Dermis blood vessel endothelial cell (primary cell): ENCODE results near the gene CCDC74A. TPM values are rescaled to one million over a fixed set of nuclear protein-coding genes. Genes with fewer than 3 reads are reported as not detected.
"Not testable (repeated sequence)": the region's sequence is repeated elsewhere in the genome, so short reads cannot be mapped to it uniquely, and the experiment has no call there.

Experiments used
- DNase-seq: peaks from one replicate; pipeline ENCODE4 v3.0.0; 2010
- total RNA-seq: library from RNA; depleted of rRNA; stranded (reverse); fragments of >200 nt; gene quantifications from 2 replicates; pipeline ENCODE4 v1.2.3, GENCODE V29; 2014

Gene CCDC74A
- total RNA-seq, 1 donor from 2014 or later: 2.2 TPM

DNA sequence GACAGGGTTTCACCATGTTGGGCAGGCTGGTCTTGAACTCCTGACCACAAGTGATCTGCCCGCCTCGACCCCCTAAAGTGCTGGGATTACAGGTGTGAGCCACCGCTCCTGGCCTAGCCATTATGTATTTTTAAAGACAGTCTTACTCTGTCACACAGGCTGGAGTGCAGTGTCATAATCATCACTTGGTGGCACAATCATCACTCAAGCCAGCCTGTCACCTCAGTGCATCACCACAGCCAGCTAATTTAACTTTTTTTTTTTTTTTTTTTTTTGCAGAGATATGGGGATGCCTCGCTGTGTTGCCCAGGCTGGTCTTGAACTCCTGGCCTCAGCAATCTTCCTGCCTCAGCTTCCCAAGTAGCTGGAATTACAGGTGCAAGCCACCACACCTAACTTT lies 24.1 kb upstream of the CCDC74A start:
- DNase-seq: not testable (repeated sequence)

- not testable (repeated sequence) for DNase-seq
These were observed 23.5 kb upstream of the CCDC74A start for GRCh38 chr2:131504082-131504750.

DNA sequence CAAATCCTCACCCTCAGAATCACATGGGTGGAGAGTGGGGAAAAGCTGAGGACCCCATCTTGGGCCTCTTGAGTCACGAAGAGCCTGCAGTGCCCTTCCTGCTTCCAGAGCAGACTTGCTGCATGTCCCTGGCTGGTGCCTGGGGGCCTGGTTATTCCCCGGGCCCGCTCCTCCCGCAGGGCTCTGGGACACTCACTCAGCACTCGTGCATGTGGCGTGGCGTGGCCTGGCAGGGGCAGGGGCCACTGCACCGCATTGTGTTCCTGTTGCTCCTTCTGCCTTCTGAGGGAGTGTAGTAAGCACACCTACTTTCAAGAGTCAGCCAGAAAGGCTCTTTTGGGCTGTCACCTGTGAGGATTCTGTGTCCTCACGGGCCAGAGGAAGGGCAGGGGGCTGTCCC lies 18.1 kb upstream of the CCDC74A start:
- no peak for DNase-seq

GRCh38 chr2:131511291-131511968 lies 16.3 kb upstream of the CCDC74A start:
- DNase-seq: not testable (repeated sequence)

DNA sequence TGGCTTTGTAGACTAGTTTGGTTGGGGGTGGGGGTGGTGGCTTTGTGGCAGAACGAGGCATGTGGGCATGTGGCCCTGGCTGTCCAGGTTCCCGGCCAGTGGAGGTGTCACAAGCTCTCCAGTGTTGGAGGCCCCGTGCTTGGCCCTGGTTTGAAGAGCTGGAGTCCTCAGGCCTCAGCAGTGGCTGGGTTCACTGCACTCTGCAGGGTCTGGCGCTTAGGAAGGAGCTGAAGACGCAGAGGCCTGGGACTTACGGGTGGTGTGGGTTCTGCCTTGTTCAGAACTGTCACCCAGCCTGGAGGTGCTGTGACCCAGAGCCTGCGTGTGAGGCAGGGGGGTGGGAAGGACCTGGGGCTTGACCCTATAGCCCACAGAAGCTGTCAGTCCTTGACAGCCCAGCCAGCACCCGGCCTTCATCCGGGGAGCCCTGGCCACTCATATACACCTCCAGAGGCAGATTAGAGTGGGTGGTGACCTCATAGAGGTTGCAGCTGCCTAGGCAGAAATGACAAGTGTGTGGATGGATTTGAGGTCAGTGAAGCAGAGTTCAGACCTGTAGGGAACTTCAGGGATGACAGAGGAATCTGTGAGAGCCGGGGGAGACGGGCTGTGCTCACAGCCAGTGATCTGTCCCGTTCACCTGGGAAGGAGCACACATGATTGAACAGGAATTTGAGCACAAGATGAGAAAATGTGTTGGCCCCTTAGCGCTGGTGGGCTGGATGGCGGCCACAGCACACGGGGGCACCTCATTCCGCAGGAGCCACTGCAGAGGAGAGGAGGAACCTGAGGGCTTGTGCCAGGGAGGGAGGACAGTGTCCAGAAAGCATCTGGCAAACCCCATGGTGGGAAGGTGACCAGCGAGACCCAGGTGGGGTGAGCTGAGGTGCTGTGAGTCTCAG lies 15.5 kb upstream of the CCDC74A start:
- not testable (repeated sequence) for DNase-seq

- not testable (repeated sequence) for DNase-seq
These were observed 13.1 kb upstream of the CCDC74A start for GRCh38 chr2:131514408-131515166.

DNA sequence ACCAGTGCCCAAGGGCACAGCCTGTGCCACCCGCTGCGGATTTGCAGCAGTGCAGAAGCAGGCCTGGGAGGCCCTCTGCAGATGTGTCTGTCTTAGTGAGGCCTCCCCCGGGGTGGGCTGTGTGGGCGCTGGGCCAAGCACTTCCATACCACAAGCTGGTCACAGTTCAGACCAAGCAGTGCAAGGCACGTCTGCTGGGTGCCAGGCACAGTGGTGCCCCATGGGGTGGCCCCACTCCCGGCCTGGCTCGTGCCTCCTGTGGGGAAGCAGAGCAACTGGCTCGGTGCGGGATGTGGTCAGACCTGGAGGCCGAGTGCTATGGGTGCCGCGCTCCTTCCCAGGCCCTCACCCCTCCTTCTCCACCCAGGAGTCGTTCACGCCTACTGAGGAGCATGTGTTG lies 12.5 kb upstream of the CCDC74A start:
- not testable (repeated sequence) for DNase-seq

DNA sequence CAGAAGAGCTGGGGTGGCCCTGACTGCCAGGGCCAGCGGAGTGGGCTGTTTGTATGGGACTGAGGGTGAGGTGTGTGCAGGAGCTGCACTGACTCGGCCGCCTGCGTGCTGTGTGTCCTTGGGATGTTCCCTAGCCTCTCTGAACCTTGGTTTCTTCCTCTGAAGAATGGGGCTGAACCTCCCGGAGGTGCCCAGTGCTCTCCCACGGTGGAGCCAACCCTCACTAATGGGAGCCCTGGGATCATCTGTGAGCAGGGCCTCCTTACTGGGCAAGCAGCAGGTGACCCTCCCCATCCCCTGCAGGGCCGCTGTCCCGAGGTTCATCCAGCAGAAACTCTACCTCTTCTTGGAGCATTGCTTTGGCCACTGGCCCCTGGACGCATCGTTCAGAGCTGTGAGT lies 11.7 kb upstream of the CCDC74A start:
- no peak for DNase-seq

GRCh38 chr2:131516621-131517020 lies 11.1 kb upstream of the CCDC74A start:
- peak; percentile 31 for DNase-seq

DNA sequence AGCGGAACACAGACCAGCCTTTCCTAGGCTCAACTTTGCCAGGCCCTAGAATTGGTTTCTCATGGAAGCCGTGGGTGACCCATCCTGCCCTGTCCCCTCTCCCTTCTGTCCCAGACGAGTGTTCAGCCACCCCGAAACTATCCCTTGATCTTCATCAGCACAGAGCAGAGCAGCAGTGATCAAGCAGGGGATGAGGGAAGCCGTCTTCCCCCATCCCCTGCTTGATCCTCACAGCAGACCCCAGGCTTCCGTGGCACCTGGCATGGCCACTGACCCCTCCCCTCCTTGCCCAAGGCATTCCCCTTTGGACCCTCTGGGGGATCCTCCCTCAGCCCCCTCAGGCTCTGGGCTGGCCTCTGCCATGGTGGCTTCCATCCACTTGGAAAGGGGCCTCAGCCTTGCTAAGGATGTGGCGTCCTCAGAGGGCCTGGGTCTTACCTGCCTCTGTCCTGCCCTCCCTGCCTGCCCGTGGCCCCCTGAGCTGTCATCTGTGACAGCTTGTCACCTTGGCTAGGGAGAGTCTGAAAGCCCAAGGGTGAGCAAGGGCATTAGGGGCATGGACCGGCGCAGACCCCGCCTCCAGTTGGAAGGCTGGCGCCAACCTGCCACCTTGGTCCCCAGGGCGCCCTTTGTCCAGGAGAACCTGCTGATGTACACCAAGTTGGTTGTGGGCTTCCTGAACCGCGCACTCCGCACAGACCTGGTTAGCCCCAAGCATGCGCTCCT lies 10.4 kb upstream of the CCDC74A start:
- DNase-seq: no peak

DNA sequence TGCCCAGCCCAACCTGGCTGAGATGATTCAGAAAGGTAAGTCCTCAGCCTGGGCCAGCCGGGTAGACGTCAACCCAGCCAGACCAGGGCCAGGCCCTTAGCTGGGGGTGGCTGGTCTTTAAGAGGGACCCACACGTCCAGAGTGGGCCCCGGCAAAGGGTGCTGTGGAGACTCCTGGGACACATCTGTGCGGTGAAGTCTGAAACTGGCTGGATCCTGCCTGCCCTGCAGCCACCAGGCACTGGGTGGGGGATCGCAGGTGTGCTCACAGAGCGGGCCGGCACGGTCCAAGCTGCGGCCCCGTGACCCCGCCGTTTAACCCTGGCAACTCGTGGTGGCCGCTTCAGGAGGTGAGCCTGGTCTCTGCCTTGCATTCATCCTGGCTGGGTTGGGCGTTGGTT lies 9.8 kb upstream of the CCDC74A start:
- DNase-seq: not testable (repeated sequence)

DNA sequence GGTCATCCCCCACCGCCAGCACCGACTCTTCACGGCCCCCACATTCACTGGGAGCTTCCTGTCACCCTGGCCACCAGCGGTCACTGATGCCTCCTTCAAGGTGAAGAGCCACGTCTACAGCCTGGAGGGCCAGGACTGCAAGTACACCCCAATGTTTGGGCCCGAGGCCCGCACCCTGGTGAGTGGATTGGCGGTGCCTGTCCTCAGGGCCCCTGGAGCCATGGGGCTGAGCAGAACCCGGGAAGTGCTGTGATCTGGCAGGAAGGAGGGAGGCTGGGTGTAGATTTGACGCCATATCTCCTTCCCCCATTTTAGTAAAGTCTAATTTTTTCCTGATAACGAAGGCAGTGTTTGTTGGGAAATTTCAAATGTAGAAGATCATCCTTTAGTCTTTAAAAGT lies 9.2 kb upstream of the CCDC74A start:
- DNase-seq: not testable (repeated sequence)

GRCh38 chr2:131519466-131519865 lies 8.2 kb upstream of the CCDC74A start:
- no peak for DNase-seq

DNA sequence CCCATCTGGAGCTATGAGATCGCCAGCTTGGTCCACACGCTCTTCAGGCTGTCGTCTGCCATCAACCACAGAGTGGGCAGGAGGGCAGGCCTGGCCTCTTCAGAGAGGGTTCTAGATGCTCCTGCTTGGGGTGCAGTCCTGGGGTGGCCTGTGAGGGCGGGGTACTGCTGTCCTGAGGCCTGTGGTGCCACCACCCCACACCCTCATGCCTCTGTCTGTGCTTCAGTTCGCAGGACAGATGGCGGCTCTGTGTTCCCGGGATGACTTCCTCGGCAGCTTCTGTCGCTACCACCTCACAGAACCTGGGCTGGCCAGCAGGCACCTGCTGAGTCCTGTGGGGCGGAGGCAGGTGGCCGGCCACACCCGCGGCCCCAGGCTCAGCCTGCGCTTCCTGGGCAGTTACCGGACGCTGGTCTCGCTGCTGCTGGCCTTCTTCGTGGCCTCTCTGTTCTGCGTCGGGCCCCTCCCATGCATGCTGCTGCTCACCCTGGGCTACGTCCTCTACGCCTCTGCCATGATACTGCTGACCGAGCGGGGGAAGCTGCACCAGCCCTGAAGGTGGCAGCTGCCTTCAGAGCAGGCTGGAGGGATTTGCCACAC lies 7.7 kb upstream of the CCDC74A start:
- DNase-seq: not testable (repeated sequence)

GRCh38 chr2:131520526-131520925 lies 7.2 kb upstream of the CCDC74A start:
- DNase-seq: no peak

DNA sequence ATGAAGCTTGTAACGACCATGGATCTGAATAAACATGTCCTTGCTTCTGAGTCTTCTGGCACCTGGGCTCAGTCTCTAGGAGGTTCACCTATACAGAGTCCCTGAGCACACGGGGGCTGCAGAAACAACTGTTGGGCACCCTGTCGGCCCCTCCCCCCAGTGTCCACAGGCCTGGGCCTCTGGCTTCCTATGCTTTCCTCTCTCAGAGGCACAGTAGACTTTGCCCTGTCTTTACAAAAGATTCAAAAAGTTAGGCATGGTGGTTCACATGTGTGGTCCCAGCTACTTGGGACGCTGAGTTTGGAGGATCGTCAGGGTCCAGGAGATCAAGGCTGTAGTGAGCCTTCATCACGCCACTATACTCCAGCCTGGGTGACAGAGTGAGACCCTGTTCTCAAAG lies 6.2 kb upstream of the CCDC74A start:
- DNase-seq: not testable (repeated sequence)

DNA sequence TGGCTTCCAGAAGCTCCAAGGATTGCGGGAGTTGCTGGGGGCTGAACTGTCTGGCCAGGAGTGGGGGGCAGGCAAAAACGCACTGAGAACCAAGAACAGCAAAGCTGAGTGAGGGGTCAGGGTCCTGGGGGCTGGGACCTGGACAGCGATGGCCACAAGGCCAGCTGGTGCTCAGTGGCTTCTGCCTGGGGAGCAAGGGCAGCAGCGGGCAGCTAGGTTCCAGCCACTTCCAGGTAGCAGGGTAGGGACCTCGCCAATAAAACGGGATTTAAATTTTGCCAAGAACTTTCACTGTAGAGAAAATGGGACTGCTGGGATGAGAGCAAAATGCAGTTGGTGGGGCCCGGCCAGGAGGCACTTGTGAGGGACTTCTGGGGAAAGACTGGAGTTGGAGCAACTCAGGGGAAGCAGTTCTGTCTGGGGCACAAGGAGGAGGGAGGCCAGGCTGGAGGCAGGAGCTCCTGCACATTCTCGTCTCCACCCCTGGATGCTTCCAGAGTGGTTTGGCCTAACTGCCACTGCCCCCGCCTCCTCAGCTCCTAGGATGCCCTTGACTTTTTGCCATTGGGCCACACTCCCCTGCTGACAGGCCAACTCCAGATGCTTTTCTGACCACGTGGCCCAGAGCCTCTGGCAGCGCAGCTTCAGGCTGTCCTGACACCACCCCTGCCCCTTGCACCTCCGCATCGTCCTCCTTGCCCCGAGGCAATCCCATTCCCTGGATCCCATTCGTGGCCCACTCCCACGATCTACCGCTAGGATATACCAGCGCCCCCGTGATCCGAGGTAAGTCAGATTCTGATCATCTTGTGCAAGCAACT lies 5.5 kb upstream of the CCDC74A start:
- no peak for DNase-seq

- not testable (repeated sequence) for DNase-seq
These were observed 2.4 kb upstream of the CCDC74A start for GRCh38 chr2:131525256-131525655.

DNA sequence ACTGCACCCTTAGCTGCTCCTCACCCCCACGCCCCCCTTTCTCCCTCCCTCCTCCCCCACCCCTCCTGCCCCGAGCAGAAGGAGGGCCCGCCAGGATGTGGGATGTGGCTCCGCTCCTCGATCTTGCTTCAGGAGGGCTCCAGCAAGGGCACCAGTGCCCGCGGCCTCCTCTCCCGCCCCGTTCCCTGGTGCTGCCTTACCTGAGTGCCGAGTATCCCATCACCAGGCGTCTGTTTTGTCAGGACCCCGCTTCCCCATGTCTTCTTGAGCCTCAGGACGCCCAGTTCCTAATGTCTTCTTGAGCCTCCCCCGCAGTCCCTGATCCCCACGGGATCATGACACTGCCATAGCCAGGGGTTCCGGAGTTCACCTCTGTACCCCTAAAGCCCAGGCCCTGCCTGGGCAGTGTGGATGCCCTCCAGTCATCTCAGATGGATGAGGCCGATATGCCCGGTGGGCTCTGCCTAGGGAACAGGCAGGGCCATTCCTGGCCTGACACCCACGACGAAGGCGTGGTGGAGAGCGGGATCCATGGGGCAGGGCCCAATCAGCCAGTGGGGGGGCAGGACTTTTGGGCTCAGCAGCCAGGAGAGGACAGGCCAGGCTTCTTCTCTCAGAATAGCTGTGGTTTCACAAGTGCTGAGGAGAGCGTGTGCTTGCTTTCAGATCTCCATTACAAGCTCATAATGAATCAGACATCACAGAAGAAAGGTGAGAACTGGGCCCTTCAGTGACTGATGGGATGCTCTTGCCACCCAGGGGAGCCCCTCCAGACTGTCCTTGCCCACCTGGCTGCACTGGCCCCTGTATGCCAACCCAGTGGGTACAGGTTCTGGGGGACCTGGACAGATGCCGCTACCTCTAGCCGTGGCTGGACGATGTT lies 1.5 kb downstream of the CCDC74A start:
- not testable (repeated sequence) for DNase-seq
